Measurements from ENCODE around the gene RHBDL1. TPM values are rescaled to one million over a fixed set of nuclear protein-coding genes. Genes with fewer than 3 reads are reported as not detected.

Gene RHBDL1
- total and polyA plus RNA-seq, 2 of the 8 experiments (the other 6 are each of a cell fraction or from before 2014, with no cell fraction given): 4.0 to 8.1 TPM

DNA sequence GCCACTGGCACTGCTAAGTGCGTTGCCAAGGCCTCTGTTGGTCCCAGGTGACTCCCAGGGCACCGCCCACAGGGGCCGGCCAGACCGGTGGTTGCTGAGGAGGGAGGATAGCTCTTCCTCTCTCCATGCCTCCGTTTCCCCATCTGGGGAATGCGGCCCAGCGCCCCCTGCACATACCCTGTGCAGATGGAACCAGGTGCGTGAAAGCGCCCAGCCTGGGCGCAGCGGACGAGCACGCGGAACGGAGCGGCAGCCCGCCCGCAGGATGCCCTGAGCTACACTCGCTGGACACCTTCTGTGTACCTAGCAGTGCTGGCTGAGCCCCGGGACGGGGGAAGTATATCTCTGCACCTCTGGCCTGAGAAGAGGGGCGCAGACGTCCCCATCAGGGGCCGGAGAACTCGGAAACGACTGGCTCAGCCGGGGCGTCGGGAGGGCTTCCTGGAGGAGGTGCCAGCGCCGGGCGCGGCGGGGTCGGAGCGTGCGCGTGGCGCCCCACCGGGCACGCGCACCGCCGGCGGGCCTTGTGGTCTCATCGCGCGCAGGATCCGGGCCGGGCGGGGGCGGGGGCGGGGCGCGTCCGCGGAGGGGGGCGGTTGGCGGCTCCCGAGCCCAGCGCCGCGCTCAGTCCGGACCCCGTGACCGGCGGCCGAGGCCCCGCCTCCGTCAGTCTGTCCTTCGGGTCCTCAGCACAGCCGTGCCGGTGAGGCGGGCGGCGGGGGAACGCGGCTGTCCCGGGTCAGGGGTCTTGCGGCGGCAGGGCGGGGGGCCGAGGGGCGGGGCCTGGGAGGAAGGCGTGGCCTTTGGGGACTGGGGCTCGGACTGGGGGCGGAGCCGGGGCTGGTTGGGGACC lies 51.2 kb downstream of the RHBDL1 start, which contains the start of the genes CCDC78 and HAGHL (continued):
- TF ChIP-seq CHD7 (IDR thresholded peaks at IDR 0.05; ENCODE audit: insufficient replicate concordance, low read length) (no peak), CHD1 (IDR thresholded peaks at IDR 0.05; ENCODE audit: low read depth, low read length) (no peak), ASH2L (IDR thresholded peaks at IDR 0.05; ENCODE audit: low read length) (peak; percentile 17), TCF12 (IDR thresholded peaks at IDR 0.05; ENCODE audit: low read depth, low read length) (no peak), KDM1A (IDR thresholded peaks at IDR 0.05; ENCODE audit: borderline replicate concordance, low read length) (peak; percentile 59; the same call in 1 of the 2 replicates), BRCA1 (IDR thresholded peaks at IDR 0.05; ENCODE audit: low read depth, low read length) (no peak), ATF3 (IDR thresholded peaks at IDR 0.05; ENCODE audit: insufficient read depth, low read depth, low read length) (no peak), SRF (IDR thresholded peaks at IDR 0.05; ENCODE audit: low read depth, low read length) (no peak), RAD21 (IDR thresholded peaks at IDR 0.05 in 1 of 2, conservative IDR thresholded peaks at IDR 0.05 in 1 of 2; ENCODE audit: low read depth in 2 of 2, low read length in 2 of 2) (no peak)
